GM19328 (cell line): ENCODE measurements around the gene P2RY2.
"Not testable (repeated sequence)": the region's sequence is repeated elsewhere in the genome, so short reads cannot be mapped to it uniquely, and the experiment has no call there.

ENCODE experiments used
- ATAC-seq: cut with Tn5 transposase; IDR thresholded peaks from one replicate; pipeline ENCODE4 v1.9.1; 2021; ENCODE audit warnings: mild to moderate bottlenecking, moderate library complexity; ENCODE audit not compliant: unreplicated experiment

The P2RY2 gene

DNA sequence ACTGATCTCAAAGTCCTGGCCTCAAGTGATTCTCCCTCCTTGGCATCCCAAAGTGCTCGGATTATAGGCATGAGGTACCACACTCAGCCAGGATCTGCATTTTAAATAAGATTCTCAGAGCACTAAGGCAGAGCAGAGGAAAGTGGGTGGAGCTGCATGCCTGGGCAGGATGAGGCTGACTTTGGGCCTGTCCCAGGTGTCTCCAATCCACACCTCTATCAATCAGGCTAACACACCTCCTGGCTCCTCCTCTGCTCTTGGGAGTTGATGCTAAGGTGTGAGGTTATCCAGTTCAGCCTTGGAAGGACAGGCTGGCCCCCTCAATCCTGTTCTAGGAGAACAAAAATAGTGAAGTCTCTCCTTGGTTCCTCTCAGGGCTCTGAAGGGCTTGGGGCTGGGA is 30.2 kb upstream of the P2RY2 start:
- ATAC-seq: no peak

DNA sequence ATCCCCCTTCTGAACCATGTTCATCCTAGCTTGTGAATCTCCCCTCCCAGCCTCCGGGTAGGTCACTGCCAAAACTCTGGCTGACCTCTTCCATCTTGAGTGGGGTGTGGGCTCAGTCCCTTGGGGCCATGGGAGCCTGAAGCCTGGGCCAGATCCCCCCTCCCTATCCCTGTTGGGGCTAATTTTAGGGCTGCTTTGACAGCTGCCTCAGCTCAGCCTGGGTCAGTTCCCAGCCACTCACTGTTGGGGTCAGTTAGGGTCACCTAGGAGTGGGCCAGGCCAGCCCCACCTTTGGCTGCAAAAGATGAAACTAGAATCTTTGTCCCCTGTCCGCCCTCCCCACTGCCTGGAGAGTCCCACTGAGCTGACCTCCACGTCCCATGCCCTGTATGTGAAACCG is 29.8 kb upstream of the P2RY2 start:
- no peak for ATAC-seq

DNA sequence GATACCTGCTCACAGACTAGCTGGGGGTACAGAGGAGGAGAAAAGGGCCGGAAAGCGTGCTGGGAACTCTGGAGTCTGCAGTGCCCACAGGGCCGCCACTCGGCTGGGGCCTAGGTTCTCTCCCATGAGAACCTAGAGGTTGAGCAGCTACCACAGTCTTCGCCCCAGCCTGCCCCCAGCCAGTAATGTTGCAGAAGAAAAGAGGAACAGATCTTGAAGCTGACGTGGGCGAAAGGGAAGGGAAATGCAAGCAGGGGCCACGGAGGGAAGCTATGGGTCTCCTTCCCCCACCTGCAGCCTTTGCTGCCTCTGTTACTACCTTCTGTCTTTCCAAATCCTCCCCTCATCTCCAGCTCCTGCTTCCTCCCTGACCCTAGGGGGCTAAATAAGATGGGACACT is 28.8 kb upstream of the P2RY2 start:
- ATAC-seq: no peak

DNA sequence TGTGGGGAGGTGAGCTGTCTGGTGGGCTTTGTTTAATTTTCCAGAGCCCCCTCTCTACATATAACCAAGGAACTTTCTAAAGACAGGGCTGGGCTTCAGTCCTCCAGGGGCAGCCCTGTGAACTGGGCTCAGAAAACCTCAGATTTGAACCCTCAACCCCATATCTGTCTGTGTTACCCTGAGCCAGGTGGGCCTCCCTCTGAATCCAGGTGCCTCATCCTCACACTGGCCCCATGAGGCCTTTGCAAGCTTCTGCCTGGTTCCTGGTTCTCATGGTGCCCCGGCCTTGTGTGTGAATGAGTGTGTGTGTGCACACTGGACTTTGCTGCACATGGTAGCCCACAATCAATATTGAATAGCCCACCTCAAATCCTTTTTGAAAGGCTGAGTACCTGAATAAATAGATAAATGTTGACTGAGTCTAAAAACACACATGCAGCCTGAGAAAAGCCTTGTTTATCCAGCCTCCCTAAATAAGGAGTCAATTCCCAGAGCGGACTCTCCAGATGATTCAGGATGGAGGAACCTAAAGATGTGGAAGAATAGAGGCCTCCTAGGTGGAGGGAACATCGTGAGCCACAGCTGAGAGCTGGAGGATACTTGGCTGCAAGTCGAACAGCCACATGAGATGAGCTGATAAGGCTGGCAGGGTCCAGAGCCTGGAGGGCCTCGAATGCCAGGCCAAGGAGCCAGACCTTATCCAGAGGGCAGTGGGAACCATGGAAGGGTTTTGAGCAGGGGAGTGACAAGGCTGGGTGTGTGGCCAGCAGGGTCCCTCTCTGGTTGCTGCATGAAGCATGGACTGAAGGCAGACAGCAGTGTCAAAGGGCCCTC is 28.1 kb upstream of the P2RY2 start:
- ATAC-seq: no peak

DNA sequence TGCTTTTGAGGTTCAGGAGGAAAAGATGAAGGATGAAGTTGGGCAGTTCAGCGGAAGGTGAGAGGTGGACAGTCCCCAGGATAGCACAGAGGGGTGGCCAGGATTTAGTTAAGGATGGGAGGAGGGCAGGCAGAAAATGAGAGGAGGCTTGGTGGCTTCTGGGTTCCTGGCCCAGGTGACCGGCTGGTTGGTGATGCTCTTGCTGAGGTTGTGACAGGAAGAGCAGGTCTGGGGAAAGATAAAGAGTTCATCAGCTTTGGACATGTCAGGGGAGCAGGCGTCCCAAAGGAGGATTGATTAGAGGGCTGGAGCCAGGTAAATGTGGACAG is 27.6 kb upstream of the P2RY2 start:
- no peak for ATAC-seq

DNA sequence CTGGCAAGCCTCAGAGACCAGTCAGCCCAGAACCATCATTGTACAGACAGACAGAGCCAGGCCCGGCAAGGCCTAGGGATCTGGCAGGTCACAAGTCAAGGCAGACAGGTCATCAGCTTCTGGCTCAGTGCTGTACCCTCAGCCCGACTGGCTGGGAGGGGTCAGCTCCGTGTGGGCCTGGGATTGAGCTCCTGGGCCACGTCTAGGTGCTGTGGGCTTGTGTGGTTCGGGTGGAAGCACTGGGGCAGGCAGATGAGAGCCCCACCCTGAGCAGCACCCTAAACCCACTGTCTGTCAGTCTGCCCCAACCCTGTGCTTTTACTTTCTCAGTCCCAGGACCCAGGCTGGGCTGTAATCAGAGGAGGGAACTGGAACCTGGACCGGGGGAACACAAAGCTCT is 26.9 kb upstream of the P2RY2 start:
- ATAC-seq: no peak

DNA sequence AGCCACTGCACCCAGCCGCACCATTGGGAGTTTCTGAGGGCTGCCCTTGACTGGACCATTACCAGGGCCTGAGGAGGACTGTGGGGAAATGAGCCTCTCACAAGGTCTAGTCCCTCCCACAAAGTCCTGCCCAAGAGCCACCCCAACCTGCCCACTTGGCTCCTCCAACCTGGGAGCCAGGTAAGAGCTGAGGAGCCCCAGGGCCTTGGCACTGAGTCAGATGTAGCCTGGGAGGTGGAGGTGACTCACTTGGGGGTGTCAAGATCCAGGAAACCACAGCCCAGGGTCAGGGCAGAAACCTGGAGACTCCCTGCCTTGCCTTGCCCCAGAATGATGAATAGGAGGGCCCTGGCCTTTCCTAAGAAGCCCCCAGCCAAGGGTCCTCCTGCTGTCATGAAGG is 25.8 kb upstream of the P2RY2 start:
- no peak for ATAC-seq

DNA sequence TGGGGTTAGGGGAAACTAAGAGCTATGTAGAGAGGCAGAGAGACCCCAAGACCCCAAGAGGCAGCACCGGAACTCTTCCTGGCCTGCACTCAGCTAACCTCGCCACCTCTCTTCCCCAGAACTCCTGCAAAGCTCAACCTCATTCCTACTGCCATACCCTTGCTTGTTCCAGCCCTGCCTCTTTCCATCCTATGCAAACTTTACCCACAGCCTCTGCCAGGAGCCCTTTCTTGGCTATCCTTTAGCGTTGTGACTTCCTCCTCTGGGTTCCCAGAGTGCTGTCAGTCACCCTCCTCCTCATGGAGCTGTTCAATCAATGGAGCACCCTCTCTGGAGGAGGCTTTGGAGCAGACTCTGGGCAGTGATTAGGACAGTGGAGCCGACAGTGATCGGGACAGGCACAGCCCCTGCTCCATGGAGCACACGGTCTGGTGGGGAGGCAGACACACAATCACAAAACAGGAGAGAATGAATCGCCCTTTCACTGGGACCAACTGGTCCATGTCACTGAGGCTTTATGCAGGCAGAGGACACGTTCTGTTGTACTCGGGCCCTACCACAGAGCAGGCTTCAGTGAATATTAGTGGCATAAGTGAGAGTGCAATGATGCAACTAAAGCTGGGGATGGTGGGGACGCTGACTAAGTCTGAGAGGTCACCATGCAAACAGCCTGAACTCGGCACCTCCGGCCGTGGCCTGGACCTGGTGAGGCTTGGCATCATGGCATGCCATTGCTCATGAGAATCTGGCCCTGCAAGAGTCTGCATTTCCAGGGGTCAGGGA is 24.6 kb upstream of the P2RY2 start:
- no peak for ATAC-seq

DNA sequence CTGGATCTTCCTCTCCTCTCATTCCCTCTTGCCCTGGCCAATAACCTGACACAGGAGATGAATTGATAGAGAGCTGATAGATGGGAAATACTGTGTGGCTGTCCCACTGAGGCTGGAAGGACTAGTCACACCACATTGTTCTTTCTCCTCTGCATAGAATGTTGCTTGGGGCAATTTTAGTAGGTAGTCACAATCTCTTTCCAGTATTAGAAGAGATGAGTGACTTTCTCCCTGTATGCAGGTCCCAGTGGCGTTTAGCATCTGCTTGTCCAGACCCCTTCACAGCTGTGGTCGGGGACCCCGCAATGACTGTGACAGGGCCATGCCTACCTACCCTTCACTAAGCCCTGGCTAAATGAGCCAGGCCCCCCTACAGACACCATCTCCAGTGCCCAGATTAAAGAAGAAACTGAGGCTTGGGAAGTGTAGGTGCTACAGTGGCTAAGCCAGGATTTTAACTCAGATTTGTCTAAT is 24.0 kb upstream of the P2RY2 start:
- ATAC-seq: no peak

DNA sequence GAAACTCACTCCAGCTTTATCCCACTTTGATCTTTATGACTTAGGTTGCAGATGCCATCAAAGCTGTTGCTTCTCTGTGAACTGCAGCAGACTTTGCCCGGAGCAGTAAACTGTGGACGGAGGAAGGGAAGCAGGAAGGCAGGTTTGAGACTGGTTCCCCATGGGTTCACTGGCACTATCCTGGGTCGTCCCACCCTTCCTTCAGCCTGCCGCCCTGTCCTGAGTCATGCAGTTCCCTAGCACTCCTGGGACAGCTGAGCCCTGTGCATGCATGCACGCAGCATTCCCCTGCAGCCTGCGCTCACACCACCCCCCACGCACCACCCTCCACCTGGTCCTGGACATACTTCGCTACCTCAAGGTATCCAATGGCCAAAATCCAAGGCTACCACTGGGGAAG is 23.5 kb upstream of the P2RY2 start:
- ATAC-seq: no peak

DNA sequence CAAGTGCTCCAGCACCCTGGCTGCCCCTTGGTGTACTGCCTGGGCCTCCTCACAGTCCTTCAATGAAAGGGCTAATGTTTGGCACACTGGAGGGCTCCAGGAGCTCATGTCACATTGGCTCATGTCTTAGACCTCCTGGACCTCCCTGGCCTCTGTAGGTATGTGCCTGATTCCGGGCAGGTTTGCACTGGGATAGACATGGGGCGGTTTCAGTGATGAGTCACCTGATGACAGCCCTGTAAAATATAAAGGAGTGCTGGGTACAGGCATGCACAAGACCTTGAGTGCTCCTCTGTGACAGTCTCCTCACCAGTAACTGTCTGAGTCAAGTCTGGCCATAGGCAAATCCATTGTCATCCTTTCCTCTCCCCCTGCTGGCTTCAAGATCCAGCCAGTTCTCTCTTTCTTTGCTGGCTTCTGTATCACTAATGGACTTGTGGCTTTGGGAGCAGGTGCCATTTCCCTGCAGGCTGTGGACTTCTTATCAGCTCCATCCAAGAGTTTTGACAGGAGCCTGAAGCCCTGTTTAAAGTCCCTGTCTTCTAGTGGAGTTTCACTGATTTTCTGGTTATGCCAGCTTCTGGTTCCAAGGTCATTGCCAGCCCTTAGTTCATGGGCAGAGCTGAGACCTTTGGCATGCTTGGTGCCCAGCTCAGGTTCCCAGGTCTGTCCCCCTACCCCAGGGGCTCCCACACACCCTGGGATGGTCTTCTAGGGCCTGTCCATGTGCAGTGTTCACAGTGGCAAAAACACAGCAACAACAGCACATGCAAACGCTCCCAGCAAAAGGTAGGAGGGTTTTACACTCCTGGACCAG is 22.7 kb upstream of the P2RY2 start:
- ATAC-seq: no peak

DNA sequence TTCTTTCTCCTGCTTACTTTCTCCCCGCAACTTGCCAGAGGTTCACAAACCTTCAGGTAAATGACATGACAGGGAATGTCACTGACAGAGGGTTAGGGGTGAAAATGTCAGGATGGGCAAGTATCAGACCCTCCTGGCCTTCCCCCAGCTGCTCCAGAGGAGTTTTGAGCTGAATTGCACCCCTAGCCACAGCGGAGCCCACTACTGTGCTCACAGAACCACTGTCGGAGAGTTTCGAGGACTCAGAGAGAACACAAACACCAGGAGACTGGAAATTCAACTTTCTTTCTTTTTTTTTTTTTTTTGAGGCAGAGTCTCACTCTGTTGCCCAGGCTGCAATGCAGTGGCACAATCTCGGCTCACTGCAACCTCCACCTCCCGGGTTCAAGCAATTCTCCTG is 21.5 kb upstream of the P2RY2 start:
- ATAC-seq: no peak

DNA sequence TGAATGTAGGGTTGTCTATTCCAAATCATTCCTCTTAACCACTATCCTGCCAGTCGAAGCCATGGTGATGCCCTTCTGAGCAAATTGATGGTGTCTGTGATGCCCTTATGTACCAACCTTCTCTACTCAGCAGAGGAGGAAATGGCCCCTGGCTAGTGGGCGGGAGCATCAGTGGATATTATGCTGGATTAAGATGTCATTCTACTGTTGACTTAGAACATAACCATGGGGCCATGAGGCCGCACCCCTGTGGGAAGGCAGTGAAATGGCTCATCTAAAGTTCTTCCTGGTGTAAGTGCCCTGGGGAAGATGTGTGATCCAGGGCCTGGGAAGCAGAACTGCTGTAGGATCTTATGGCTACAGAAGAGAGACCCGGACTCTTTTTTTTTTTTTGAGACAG is 20.7 kb upstream of the P2RY2 start:
- ATAC-seq: no peak

DNA sequence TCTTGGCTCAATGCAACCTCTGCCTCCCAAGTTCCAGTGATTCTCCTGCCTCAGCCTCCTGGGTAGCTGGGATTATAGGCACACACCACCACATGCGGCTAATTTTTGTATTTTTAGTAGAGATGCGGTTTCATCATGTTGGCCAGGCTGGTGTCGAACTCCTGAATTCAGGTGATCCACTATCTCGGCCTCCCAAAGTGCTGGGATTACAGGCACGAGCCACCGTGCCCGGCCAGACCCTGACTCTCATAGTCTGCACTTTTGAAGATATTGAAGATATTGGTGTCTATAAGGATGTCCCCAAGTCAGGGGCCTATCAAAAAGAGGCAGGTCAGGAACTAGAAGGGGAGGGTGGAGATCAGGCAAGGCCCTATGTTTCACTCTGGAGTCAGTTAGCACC is 20.3 kb upstream of the P2RY2 start:
- ATAC-seq: not testable (repeated sequence)

DNA sequence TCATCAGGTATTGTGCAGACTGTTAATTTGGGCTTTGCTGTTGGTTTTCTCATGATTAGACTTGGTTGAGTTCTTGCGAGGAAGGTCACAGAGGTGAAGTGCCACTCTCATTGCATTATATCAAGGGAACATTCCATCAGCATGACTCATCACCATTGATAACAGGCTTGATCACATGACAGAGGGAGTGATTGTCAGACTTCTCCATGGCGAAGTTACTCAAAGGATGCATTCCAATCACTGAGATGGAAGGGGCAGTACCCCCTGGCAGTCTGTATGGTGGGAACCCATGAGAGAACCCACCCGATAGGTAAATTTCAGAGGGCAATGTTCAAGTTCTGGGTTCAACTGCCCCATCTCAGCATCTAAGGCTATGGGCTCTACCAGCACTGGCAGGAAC is 19.4 kb upstream of the P2RY2 start:
- ATAC-seq: no peak

DNA sequence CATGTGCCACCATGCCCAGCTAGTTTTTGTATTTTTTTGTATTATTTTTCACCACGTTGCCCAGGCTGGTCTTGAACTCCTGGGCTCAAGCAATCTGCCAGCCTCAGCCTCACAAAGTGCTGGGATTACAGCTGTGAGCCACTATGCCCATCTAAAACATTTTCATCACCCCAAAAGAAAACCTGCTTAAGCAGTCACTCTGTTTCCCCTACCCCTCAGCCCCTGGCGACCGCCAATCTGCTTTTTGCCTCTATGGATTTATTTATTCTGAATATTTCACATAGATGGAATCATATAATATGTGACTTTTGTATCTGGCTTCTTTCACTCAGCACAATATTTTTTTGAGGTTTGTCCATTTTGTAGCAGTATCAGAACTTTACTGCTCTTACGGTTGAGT is 18.6 kb upstream of the P2RY2 start:
- ATAC-seq: no peak

DNA sequence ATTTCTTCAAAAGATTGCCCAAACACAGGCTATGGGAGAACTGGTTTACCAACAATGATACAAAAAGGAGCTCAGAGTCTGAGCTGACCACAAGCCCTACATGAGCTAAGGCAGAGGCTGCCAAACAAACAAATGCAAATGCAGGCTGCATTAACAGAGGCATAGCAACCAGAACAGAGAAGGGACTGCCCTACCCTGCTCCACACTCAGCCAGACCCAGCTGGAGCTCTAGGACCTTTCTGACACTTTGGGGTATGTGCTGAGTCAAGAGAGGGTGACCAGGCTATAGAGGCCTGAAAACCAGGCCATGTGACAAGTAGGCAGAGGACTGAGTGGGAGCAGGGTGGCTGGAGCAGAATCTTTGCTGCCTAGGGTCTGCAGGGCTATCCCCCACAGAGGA is 17.8 kb upstream of the P2RY2 start:
- no peak for ATAC-seq

DNA sequence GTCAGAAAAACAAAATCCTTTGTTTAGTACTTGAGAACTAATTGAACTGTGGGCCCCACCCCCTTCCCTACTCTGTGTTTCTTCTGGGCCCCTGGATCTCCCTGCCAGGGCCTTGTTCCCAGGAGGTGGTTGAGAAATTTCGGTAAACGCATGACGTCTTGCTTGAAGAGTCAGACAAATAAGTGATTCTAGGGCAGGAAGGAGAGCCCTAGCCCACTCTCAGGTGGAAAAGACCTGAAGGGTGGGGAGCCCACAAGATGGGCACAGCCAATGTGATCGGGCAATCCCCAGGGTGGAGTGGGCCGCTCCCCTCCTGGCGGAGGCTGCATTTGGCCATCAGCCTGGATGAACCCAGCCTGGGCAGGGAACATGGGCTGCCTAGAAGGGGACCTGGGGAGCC is 16.8 kb upstream of the P2RY2 start:
- no peak for ATAC-seq

DNA sequence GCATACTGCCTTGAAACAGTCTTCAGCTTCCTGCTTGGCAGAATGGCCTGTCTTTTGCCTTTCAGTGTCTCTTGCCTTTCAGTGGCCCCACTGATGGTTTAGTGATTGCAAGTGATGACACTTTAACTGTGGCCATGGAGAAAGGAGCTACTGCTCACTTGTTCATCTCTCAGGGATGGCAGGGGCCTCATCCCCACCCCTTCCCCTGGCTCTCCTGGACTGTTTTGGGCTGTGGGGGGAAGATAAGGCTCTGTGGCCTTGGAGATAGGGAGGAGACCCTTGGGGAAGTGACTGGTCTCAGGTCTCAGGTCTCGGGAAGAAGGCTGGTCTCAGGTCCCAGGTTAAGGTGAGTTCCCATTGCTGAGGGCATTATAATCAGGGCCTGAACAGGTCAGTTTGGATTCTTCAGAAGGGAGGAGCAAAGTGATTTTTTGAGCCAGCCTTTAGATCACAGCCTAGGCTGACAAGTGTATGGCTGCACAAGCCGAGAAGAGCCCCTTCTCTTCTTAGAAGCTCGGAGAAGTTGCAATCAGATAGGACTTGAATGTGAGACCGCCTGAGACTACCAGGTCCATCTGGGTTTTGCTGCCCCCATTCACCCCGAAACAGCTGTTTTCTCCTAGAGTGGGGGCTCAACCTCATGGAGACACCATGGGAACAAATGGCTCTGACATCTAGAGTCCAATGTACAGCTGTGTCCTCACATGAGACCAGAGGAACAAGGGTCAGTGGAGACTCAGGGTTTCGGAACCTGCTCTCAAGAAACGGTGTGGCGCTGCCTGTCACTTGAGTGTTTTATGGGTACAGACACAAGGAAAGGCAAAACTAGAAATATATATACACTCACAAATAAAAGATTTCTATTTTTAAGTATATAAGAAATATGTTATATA is 15.9 kb upstream of the P2RY2 start:
- ATAC-seq: no peak

DNA sequence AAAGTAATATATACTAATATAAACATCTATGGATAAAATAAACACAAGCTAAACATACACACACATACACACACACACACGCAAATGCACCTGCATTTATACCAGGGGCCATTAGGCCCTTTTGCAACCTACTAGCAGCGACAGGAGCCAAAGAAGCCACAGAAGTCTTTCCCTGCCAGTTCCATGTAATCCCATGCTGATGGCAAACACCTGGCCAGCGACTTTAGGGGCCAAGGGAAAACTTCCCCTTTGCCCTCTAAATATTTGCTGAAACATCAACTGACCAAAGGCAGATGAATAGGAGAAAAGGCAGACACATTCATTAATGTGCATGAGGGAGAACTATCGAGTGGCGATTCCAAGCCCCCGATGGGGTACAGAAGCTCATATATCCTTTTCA is 14.8 kb upstream of the P2RY2 start:
- ATAC-seq: no peak

DNA sequence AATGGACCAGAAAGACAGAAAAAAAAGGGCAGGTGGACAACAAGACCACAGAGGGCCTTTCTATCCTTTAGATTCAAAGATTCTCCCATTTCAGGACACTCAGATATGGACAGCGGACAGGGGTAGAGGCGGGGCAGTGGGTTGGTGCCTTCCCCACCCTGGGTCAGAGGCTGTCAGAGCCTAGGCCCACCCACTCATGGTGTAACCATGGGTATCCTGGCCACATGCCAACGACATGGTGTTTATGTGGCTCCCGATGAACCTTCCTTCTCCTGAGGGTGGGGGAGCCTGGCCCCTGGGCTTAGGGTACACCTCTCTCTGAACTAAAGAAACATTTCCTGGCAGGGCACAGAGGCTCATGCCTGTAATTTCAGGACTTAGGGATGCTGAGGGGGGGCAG is 14.3 kb upstream of the P2RY2 start:
- no peak for ATAC-seq
